Measurements from ENCODE around the gene RIMS1.

The RIMS1 gene

DNA sequence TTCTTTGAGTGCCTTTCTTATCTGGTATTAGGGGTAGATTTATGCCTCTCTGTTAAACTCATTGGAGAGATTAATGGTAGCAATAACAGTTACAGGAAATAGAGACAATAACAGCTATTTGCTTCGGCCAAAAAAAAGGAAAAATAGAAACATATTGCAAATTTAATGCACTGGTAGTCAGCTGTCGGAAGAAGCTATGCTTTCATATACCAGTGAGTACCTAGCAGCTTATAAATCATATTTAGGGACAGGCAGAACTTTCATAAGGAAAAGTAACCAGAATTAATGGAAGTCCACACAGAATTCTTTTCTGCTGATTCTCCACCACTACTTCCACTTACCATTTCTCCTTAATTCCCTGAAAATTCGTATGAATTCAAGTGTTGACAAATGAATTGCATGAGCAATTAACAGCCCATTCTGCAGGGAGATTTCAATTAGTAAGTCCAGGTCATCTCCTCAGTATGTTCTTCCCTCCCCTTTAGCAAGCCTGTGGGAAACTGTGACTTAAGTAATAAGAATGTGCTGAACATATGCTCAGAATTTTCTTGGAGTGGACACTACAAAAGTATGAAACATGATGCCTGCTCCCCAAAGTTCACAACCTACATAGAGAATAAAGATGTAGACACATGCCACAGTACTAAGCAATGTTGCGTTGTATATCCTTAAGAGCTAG is 538.8 kb downstream of the RIMS1 start:
- peak; percentile 93 for ATAC-seq
- TF ChIP-seq, protein P1, sequence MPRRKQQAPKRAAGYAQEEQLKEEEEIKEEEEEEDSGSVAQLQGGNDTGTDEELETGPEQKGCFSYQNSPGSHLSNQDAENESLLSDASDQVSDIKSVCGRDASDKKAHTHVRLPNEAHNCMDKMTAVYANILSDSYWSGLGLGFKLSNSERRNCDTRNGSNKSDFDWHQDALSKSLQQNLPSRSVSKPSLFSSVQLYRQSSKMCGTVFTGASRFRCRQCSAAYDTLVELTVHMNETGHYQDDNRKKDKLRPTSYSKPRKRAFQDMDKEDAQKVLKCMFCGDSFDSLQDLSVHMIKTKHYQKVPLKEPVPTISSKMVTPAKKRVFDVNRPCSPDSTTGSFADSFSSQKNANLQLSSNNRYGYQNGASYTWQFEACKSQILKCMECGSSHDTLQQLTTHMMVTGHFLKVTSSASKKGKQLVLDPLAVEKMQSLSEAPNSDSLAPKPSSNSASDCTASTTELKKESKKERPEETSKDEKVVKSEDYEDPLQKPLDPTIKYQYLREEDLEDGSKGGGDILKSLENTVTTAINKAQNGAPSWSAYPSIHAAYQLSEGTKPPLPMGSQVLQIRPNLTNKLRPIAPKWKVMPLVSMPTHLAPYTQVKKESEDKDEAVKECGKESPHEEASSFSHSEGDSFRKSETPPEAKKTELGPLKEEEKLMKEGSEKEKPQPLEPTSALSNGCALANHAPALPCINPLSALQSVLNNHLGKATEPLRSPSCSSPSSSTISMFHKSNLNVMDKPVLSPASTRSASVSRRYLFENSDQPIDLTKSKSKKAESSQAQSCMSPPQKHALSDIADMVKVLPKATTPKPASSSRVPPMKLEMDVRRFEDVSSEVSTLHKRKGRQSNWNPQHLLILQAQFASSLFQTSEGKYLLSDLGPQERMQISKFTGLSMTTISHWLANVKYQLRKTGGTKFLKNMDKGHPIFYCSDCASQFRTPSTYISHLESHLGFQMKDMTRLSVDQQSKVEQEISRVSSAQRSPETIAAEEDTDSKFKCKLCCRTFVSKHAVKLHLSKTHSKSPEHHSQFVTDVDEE (CRISPR knock-in tag; IDR thresholded peaks at IDR 0.05): no peak
- TF ChIP-seq, protein P2, sequence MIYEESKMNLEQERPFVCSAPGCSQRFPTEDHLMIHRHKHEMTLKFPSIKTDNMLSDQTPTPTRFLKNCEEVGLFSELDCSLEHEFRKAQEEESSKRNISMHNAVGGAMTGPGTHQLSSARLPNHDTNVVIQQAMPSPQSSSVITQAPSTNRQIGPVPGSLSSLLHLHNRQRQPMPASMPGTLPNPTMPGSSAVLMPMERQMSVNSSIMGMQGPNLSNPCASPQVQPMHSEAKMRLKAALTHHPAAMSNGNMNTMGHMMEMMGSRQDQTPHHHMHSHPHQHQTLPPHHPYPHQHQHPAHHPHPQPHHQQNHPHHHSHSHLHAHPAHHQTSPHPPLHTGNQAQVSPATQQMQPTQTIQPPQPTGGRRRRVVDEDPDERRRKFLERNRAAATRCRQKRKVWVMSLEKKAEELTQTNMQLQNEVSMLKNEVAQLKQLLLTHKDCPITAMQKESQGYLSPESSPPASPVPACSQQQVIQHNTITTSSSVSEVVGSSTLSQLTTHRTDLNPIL (CRISPR knock-in tag; IDR thresholded peaks at IDR 0.05; ENCODE audit: low read depth): no peak
- TF ChIP-seq GLIS3 (CRISPR knock-in tag; IDR thresholded peaks at IDR 0.05) (no peak), PPARA (CRISPR knock-in tag; IDR thresholded peaks at IDR 0.05; ENCODE audit: borderline replicate concordance) (no peak), SNAI2 (CRISPR knock-in tag; IDR thresholded peaks at IDR 0.05) (no peak), ESRRG (CRISPR knock-in tag; IDR thresholded peaks at IDR 0.05) (no peak), ISL1 (CRISPR knock-in tag; IDR thresholded peaks at IDR 0.05) (no peak), TOX (CRISPR knock-in tag; IDR thresholded peaks at IDR 0.05; ENCODE audit: borderline replicate concordance) (peak; percentile 58; the same call in 1 of the 2 replicates), RARB (CRISPR knock-in tag; IDR thresholded peaks at IDR 0.05) (0 out of 2 replicates have a peak, but pooled peaks have one; percentile 53), ZC3H10 (CRISPR knock-in tag; IDR thresholded peaks at IDR 0.05) (no peak), ZNF565 (CRISPR knock-in tag; conservative IDR thresholded peaks at IDR 0.05; ENCODE audit: low read depth) (no peak), ARNTL (CRISPR knock-in tag; IDR thresholded peaks at IDR 0.05; ENCODE audit: borderline replicate concordance, low read depth) (no peak)

DNA sequence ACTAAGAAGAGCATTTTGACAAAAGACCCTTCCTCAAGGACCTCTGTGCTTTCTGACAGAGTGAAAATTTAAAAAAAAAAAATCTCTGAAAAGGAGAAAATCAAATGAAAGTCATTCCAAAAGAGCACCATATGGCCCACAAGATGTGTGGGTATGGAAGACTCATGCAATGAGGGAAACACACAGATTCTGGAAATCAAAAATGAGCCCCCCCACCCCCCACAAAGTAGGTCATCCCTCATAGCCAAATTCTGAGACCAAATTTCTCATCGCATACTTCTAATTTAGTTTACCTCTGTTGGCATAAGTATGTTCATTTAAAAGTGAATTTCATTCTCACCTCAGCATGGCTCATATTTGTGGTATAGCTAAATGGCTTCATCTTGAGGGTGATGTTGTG is 554.3 kb downstream of the RIMS1 start:
- TF ChIP-seq TOX (CRISPR knock-in tag; IDR thresholded peaks at IDR 0.05; ENCODE audit: borderline replicate concordance) (no peak), ESRRG (CRISPR knock-in tag; IDR thresholded peaks at IDR 0.05) (no peak), ARNTL (CRISPR knock-in tag; IDR thresholded peaks at IDR 0.05; ENCODE audit: borderline replicate concordance, low read depth) (no peak), PPARA (CRISPR knock-in tag; IDR thresholded peaks at IDR 0.05; ENCODE audit: borderline replicate concordance) (no peak), ZNF70 (CRISPR knock-in tag; IDR thresholded peaks at IDR 0.05) (no peak), SNAI2 (CRISPR knock-in tag; IDR thresholded peaks at IDR 0.05) (no peak), ISL1 (CRISPR knock-in tag; IDR thresholded peaks at IDR 0.05) (no peak), OSR1 (CRISPR knock-in tag; IDR thresholded peaks at IDR 0.05) (no peak), GLIS3 (CRISPR knock-in tag; IDR thresholded peaks at IDR 0.05) (no peak), ZNF8 (CRISPR knock-in tag; IDR thresholded peaks at IDR 0.05) (no peak), ZFP30 (CRISPR knock-in tag; IDR thresholded peaks at IDR 0.05) (no peak), CSDC2 (CRISPR knock-in tag; IDR thresholded peaks at IDR 0.05) (no peak), ZC3H10 (CRISPR knock-in tag; IDR thresholded peaks at IDR 0.05) (no peak), RARB (CRISPR knock-in tag; IDR thresholded peaks at IDR 0.05) (no peak), BACH2 (CRISPR knock-in tag; IDR thresholded peaks at IDR 0.05; ENCODE audit: borderline replicate concordance) (no peak)
- TF ChIP-seq, protein P2 (CRISPR knock-in tag; IDR thresholded peaks at IDR 0.05; ENCODE audit: low read depth): no peak
- TF ChIP-seq, protein P1 (CRISPR knock-in tag; IDR thresholded peaks at IDR 0.05): no peak
- TF ChIP-seq, protein P3, sequence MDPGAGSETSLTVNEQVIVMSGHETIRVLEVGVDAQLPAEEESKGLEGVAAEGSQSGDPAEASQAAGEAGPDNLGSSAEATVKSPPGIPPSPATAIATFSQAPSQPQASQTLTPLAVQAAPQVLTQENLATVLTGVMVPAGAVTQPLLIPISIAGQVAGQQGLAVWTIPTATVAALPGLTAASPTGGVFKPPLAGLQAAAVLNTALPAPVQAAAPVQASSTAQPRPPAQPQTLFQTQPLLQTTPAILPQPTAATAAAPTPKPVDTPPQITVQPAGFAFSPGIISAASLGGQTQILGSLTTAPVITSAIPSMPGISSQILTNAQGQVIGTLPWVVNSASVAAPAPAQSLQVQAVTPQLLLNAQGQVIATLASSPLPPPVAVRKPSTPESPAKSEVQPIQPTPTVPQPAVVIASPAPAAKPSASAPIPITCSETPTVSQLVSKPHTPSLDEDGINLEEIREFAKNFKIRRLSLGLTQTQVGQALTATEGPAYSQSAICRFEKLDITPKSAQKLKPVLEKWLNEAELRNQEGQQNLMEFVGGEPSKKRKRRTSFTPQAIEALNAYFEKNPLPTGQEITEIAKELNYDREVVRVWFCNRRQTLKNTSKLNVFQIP (CRISPR knock-in tag; IDR thresholded peaks at IDR 0.05; ENCODE audit: borderline replicate concordance, low read depth): no peak
- TF ChIP-seq, protein P4, sequence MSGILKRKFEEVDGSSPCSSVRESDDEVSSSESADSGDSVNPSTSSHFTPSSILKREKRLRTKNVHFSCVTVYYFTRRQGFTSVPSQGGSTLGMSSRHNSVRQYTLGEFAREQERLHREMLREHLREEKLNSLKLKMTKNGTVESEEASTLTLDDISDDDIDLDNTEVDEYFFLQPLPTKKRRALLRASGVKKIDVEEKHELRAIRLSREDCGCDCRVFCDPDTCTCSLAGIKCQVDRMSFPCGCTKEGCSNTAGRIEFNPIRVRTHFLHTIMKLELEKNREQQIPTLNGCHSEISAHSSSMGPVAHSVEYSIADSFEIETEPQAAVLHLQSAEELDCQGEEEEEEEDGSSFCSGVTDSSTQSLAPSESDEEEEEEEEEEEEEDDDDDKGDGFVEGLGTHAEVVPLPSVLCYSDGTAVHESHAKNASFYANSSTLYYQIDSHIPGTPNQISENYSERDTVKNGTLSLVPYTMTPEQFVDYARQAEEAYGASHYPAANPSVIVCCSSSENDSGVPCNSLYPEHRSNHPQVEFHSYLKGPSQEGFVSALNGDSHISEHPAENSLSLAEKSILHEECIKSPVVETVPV (CRISPR knock-in tag; IDR thresholded peaks at IDR 0.05): no peak

More for the DNA sequence above, 554.3 kb downstream of the RIMS1 start:
- no peak for ATAC-seq
